Prostate gland (tissue), 2 donors: ENCODE results near the gene SLC2A5.

ENCODE experiments used
- POLR2AphosphoS5 ChIP-seq: sonication (generic); formaldehyde crosslinking; IDR thresholded peaks from one replicate; pipeline ENCODE4 v1.6.1; 2017; ENCODE audit warnings: antibody characterized with exemption
- TF ChIP-seq, protein P1 (sequence below), 4 experiments: fragments of 200-600 bp in 2 of 4; fragments of 450-650 bp in 2 of 4; sonication (generic) in 2 of 4; IDR thresholded peaks; 1 replicate in 3 of 4; 2 replicates in 1 of 4; pipeline ENCODE4 v1.5.1; 2016 to 2019; ENCODE audit warnings: antibody characterized with exemption in 4 of 4, mild to moderate bottlenecking in 2 of 4, moderate library complexity in 2 of 4

DNA sequence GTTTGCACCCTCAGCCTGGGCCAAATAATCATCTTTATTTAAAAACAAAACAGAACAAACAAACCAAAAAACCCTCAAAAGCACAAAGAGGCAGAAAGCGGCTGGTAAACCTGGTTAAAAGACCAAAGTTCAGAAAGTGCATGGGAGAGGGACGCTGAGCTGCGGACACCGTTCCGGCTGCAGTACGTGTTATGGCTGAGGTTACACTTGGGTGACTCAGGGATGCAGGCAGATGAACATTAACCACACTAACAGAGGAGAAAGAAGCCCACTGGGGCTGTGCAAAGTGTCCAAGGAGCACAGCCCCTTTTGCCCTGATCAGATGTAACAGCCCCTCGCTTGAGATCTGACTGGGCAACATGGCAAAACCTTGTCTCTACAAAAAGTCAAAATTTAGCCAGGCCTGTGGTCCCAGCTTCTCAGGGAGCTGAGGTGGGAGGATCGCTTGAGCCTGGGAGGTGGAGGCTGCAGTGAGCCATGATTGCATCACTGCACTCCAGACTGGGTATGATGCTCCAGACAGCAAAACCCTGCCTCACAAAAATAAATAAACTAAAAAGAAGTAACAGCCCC lies 31.1 kb upstream of the SLC2A5 start:
- TF ChIP-seq, protein P1, sequence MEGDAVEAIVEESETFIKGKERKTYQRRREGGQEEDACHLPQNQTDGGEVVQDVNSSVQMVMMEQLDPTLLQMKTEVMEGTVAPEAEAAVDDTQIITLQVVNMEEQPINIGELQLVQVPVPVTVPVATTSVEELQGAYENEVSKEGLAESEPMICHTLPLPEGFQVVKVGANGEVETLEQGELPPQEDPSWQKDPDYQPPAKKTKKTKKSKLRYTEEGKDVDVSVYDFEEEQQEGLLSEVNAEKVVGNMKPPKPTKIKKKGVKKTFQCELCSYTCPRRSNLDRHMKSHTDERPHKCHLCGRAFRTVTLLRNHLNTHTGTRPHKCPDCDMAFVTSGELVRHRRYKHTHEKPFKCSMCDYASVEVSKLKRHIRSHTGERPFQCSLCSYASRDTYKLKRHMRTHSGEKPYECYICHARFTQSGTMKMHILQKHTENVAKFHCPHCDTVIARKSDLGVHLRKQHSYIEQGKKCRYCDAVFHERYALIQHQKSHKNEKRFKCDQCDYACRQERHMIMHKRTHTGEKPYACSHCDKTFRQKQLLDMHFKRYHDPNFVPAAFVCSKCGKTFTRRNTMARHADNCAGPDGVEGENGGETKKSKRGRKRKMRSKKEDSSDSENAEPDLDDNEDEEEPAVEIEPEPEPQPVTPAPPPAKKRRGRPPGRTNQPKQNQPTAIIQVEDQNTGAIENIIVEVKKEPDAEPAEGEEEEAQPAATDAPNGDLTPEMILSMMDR (IDR thresholded peaks at IDR 0.05), result no peak
- TF ChIP-seq POLR2AphosphoS5, result no peak
